MV-4-11 (cell line): Measurements from ENCODE around the gene PRPF40B.
"Not testable (repeated sequence)": the region's sequence is repeated elsewhere in the genome, so short reads cannot be mapped to it uniquely, and the experiment has no call there.

Experiments used
- DNase-seq: peaks from one replicate; lab custom pipeline; 2025; lab: John Stamatoyannopoulos, UW

Gene PRPF40B

DNA sequence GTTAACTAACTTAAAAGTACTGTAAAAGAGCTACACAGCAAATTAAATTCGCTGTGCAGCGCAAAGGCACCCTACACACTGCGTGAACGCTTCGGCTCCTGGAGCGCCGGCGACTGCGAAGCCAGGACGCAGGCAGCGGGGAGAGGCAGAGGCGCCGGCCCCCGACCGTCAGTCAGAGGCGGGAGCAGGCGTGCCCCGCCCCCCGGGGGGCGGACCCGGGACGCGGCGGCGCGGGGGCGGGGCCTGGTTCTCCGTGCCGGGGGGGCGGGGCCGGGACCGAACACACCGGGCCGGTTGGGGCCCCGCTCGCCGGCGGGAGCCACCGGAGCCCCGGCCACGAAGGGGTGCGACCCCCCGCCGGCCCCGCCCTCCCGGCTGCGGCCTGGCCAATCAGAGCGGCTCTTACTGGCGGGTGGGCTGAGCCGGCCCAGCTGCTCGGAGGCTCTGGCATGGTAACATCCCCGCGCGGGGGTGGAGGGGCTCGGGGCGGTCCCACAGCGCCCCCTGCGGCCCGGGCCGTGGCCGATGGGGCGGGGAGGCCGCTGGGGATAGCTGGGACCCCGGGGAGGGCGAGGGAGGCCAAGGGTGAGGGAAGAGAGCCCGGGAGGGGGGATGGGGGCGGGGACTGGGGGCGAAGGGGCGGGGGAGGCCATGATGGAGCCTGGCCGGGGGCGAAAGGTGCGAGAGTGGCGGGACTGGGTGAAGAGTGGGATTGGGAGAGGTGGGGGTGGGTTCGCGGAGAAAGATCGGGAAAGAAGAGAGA is at the start of gene PRPF40B:
Gene PRPF40B (plus strand): TSS at position 420 of the 763 bp plus-strand sequence. CDS start 30 bp downstream, at position 450.
- DNase-seq: peak; percentile 66

GRCh38 chr12:49577589-49578315 is 45.6 kb upstream of the PRPF40B start:
- DNase-seq: no peak

DNA sequence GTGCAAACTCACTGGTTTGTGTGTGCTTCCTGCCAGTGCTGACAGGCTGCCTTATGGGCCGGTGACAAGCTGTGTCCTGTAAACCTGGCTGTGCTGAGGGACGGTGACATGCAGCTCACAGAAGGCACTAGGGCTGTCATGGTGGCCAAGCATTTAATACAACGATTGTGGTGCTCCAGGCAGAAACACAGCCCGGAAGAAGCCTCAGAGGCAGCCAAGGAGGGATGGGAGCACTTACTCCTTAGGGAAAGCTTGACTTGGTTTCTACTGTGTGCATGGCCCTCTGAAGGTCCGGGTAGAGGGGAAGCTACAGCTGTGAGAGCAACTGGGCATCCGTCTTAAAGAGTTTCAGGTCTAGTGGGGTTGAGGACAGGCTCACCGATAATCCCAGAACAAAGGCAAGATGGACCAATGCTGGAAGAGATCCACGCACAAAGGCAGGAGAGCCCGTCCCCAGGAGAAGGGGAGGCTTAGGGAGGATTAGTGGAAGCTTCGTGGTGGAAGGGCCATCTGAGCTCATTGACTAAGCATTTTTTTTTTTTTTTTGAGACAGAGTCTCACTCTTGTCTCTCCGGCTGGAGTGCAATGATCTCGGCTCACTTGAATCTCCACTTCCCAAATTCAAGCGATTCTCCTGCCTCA is 44.8 kb upstream of the PRPF40B start:
- DNase-seq: no peak

DNA sequence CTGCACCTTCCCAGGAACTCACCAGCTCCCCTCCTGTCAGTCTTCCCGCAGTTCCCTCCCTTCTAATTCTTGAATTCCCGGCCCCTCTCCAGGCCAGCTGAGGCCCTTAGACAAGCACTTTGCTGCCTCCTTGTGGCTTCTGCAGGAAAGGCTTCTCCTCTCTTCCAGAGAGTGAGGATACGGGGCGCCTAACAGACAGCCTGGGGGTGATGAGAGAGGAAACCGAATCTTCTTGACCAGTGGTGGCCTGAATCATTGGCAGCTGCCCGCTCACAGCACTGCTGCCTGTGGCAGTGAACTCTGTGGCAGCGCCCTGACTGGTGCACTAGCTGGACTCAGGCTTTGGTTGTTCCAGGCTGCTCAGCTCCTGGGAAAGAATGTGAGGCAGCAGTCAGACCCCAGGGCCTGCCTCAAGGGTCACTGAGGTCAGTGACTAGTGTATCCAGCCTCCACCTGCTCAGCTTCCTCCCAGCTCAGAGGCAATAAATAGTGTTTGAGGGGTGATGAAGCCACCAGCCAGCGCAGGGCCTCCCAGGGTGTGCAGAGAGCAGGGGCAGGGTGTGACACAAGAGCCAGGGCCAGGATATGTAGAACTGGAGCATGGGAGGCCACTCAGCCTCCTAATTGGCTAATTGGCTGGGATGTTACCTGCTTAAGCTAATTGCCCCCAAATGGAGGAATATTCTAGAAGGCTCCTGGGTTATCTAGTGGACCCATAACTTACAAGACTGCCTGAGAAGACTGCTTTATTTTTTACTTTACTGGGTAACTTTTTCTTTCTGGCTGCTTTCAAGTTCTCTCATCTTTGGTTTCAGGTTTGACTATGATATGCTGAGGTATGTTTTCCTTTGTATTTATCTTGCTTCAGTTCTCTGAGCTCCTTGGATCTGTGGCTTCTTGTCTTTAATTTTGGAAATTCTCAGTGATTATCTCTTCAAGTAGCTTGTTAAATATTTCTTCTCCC is 42.5 kb upstream of the PRPF40B start:
- peak; percentile 36 for DNase-seq

- DNase-seq: no peak
Observed at GRCh38 chr12:49582201-49582600, 41.2 kb upstream of the PRPF40B start.

DNA sequence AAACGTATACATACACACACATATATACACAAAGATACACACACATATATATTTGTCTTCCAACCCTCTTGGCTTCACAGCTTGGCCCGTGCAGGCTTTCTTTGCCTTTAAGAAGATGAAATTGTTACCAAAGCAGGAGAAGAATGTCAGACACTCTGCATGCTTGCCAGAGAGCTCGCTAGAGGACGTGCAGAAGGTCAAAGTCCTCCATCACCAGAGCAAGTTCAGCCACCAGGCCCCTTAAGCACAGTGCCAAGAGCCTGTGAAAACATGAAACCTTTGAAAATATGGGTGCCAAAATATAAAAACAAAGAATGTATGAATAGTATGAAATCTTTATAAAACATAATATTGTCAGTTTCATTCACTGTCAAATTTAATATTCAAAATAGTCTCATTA is 40.5 kb upstream of the PRPF40B start:
- no peak for DNase-seq

GRCh38 chr12:49583366-49584094 is 39.8 kb upstream of the PRPF40B start:
- no peak for DNase-seq

GRCh38 chr12:49584591-49584990 is 38.8 kb upstream of the PRPF40B start:
- no peak for DNase-seq

DNA sequence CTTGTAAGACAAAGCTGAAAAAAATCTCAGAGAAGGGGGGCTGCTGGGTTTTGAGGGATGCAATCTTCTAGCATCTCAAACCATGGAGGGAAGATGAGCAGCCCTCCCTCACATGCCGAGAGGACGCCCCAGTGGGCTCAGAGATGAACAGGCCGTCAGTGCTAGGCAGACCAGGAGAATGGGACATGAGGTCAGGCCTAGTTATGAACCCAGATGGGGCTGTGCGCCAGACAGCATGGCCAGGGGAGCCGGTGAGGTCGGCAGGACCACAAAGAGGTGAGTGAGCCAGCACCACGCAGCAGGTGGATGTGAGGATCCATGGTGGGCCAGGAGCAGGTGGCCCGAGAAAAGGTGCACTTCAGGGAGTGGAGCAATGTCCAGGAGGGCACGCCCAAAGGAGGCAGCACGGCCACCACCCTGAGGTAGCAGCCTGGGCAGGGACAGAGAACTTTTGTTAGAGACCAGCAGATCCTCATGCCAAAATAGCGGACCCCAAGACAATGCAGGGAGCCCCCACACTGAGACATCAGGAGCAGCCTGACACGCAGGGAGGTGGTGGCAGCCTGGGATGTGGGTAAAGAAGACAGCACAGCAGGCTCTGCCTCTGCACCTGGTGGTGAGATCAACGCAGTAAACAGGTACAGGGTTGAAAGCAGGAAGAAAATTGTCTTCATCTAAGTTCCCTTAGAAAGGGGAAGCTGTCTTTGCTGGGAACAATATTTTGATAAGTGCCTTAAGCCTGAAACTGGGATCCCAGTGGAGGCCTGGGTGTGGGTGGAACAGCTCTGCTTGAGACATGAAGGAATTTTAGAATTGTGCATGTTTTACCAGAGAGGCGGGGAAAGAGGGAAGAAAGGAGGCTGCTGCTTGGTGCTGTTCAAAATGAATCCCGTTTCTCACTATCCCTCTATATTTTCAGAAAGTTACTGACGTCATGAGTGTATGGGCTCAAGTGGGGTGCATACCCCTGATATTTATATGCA is 37.6 kb upstream of the PRPF40B start:
- DNase-seq: no peak

DNA sequence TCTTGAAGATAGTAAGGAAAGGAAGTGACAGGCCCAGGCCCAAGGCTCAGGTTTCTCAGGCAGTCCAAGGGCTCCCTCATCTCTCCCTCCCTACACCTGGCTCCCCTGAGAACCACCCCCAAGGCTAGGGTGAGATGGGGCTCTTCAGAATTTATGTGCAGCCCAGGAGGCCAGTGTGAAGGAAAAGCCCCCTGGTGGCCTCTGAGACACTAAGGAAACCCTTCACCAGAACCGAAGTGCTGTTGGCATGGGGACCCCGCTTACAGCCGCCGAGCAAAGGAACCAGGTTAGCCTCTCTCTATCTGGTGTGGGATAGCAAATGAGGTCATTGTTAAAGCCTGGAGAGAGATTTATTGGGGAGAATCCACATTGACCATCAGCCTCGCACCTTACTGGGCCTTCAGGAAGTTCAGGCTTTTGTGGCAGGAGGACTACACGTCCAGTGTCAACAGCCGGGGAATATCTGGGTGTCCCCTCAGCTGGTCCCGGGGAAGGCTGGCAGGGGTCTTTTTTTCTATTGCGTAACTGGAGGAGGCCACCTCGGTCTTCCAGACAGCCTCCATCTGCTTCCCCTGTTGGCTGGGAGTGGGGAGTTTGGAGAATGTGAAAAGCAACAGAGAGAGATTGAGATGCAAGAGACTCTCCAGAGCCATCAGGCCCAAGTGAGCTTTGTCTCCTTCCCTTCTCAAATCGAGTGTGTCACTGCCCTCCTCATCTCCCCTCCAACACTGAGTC is 36.0 kb upstream of the PRPF40B start:
- DNase-seq: no peak

DNA sequence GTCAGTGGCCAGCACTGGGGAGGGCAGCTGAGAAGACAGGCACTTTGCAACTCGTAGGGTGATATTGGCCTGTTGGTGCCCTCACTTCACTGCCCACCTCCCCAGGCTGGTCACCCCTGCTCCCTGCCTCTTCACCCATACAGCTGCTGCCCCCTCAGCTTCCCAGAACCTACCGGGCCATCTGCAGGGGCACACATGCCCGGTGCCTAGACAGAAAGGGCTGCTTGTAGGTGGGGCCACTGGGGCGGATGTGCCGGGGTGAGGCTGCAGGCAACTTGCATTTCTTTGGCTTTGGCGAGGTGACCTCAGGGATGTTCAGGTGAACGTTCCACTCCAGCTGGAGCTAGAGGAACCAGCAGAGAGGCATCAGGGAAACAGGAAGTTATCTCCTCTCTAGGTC is 35.1 kb upstream of the PRPF40B start:
- DNase-seq: no peak

GRCh38 chr12:49588721-49589516 is 34.4 kb upstream of the PRPF40B start:
- DNase-seq: peak; percentile 39

DNA sequence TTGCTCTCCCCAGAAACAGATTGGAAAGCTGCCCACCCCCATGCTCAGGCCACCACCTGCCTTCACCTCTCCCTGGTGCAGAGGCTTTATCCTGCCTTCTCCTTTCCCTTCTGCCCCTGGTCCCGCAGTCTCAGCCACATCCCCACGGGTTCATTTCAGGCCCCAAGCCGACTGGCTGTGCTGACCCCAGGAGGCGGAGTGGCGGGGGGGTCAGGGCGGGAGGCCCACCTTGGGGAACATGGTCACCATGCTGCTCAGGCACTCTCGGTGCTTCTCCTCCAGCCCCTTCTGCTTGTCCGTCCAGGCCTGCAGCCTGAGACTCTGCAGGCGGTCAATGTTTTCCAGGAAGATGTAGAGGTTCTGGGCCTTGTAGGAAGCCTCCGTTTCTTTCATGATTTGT is 24.8 kb upstream of the PRPF40B start:
- DNase-seq: no peak

- no peak for DNase-seq
Observed at GRCh38 chr12:49599961-49600360, 23.4 kb upstream of the PRPF40B start.

GRCh38 chr12:49603721-49604120 is 19.6 kb upstream of the PRPF40B start:
- DNase-seq: no peak

DNA sequence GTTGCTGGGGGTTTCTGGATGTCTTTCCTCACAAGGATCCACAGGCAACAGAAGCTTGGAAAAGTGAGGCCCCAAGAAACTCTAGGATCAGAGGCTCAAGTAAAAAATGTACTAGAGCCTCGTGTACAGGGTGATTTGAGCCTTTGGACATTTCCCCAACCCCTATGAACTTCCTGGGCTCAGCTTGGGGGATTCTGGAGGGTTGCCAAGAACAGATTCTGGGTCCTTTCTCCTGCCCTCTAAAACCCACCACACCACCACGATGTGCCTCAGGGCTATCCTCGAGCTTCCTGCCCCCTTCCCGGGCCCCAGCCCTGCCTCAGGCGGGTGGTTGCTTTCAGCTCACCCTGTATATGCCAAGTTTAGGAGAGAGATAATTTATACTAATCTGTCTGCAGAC is 18.5 kb upstream of the PRPF40B start:
- DNase-seq: no peak

DNA sequence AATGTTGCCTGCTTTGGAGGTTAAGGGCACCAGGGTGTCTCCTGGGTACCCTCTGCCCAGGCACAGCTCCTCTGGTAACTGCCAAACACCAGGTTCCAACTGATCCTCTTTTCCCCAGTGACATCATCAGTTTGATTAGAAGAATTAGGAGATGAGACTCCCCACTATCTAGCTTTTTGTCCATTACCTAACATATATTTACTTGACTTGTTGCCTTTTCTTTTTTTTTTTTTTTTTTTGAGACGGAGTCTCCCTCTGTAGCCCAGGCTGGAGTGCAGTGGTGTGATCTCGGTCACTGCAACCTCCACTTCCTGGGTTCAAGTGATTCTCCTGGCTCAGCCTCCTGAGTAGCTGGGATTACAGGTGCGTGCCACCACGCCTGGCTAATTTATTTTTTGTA is 17.8 kb upstream of the PRPF40B start, which contains the start of gene FAM186B:
Gene FAM186B (minus strand): TSS at position 101 of the 400 bp plus-strand sequence. CDS start 162 bp downstream, outside the sequence.
- not testable (repeated sequence) for DNase-seq
